Uterus (tissue), 4 donors: ENCODE measurements around the gene SLC41A3. TPM values are rescaled to one million over a fixed set of nuclear protein-coding genes. Genes with fewer than 3 reads are reported as not detected.
"Not testable (repeated sequence)": the region's sequence is repeated elsewhere in the genome, so short reads cannot be mapped to it uniquely, and the experiment has no call there.

Source experiments
- DNase-seq, 2 donors: peaks; one replicate each; pipeline ENCODE4 v3.0.0-alpha.2; 2019 to 2020
- H3K27ac ChIP-seq, 2 donors: fragments of 200-600 bp; sonication (generic); 1 replicate in 1 of 2; 2 replicates in 1 of 2; pipeline ENCODE4 v1.5.1; 2016 to 2018
- H3K27me3 ChIP-seq, 2 donors: fragments of 200-600 bp; sonication (generic); one replicate each; pipeline ENCODE4 v1.5.1; 2018 to 2019; ENCODE audit warnings: control low read depth in 1 of 2
- H3K36me3 ChIP-seq, 2 donors: fragments of 200-600 bp; sonication (generic); one replicate each; pipeline ENCODE4 v1.5.1; 2019; ENCODE audit warnings: control low read depth in 1 of 2
- H3K4me1 ChIP-seq, 2 donors: fragments of 200-600 bp; sonication (generic); one replicate each; pipeline ENCODE4 v1.5.1; 2018 to 2019; ENCODE audit warnings: control low read depth in 1 of 2
- H3K4me3 ChIP-seq, 2 donors: fragments of 200-600 bp; sonication (generic); 1 replicate in 1 of 2; 2 replicates in 1 of 2; pipeline ENCODE4 v1.5.1; 2018 to 2019; ENCODE audit warnings: mild to moderate bottlenecking in 1 of 2
- H3K9me3 ChIP-seq, 2 donors: fragments of 200-600 bp; sonication (generic); one replicate each; pipeline ENCODE4 v1.5.1; 2019; ENCODE audit warnings: control low read depth in 1 of 2
- CTCF ChIP-seq, 4 experiments: fragments of 200-600 bp in 2 of 4; fragments of 450-650 bp in 2 of 4; sonication (generic) in 2 of 4; IDR thresholded peaks; one replicate each; pipeline ENCODE4 v1.5.1; 2016 to 2019; ENCODE audit warnings: antibody characterized with exemption in 4 of 4, mild to moderate bottlenecking in 2 of 4, moderate library complexity in 1 of 4
- POLR2A ChIP-seq, 2 donors: fragments of 450-650 bp; IDR thresholded peaks; one replicate each; pipeline ENCODE4 v1.6.1; 2016; ENCODE audit warnings: antibody characterized with exemption in 2 of 2, mild to moderate bottlenecking in 1 of 2, moderate library complexity in 1 of 2
- intact Hi-C: fragments of 100-400 bp; cut with DNase I; formaldehyde crosslinking; loops from one replicate; pipeline ENCODE4 v1.15.1; 2023; ENCODE audit warnings: low total_unique reads
- small RNA-seq: library from RNA; depleted of rRNA; stranded (forward); fragments of <200 nt; gene quantifications from one replicate; pipeline ENCODE3, GENCODE V24; 2016
- total RNA-seq, 4 donors: library from RNA; depleted of rRNA in 3 of 4; stranded (reverse); fragments of >200 nt in 3 of 4; gene quantifications; one replicate each; pipeline versions ENCODE4 v1.1.0 to v1.2.4, GENCODE V29; 2014 to 2023
- donor health status: DM: yes; HTN: yes; CAD: no.

Gene SLC41A3
- total RNA-seq, 4 donors from 2014 or later: 65.9 to 94.9 (median 77.4) TPM

- TF ChIP-seq POLR2A (IDR thresholded peaks at IDR 0.05) (no peak), CTCF (IDR thresholded peaks at IDR 0.05) (no peak)
- Histone ChIP-seq H3K27me3 (no peaks in the 10 kb centered on the region), H3K4me3 (no peak overlapping the region), H3K4me1 (no peaks in the 10 kb centered on the region), H3K27ac (no peak overlapping the region), H3K36me3 (no peaks in the 10 kb centered on the region), H3K9me3 (no peaks in the 10 kb centered on the region)
- DNase-seq: no peak
- intact Hi-C loops: no loop called here
These were observed 124.4 kb downstream of the SLC41A3 start for GRCh38 chr3:125959317-125960065.

- intact Hi-C loops: no loop called here
- Histone ChIP-seq H3K27ac (no peak overlapping the region), H3K4me1 (no peaks in the 10 kb centered on the region), H3K36me3 (no peaks in the 10 kb centered on the region), H3K9me3 (no peaks in the 10 kb centered on the region), H3K27me3 (no peaks in the 10 kb centered on the region), H3K4me3 (no peak overlapping the region)
- TF ChIP-seq CTCF (IDR thresholded peaks at IDR 0.05): no peak
- no peak for TF ChIP-seq POLR2A (IDR thresholded peaks at IDR 0.05)
- DNase-seq: no peak
These were observed 125.2 kb downstream of the SLC41A3 start for GRCh38 chr3:125958511-125959316.

- TF ChIP-seq POLR2A (IDR thresholded peaks at IDR 0.05) (no peak), CTCF (IDR thresholded peaks at IDR 0.05) (no peak)
- H3K4me1 ChIP-seq: no peaks in the 10 kb centered on the region
- no peak for DNase-seq
- no peaks in the 10 kb centered on the region for H3K27me3 ChIP-seq
- H3K36me3 ChIP-seq: no peaks in the 10 kb centered on the region
- no peak overlapping the region for H3K4me3 ChIP-seq
- H3K27ac ChIP-seq: no peak overlapping the region
- intact Hi-C loops: no loop called here
- H3K9me3 ChIP-seq: no peaks in the 10 kb centered on the region
These were observed 126.0 kb downstream of the SLC41A3 start for GRCh38 chr3:125957674-125958510.

- H3K36me3 ChIP-seq, H3K4me1 ChIP-seq, H3K4me3 ChIP-seq, H3K27me3 ChIP-seq, H3K9me3 ChIP-seq, H3K27ac ChIP-seq, DNase-seq, intact Hi-C loops: not testable (repeated sequence)
These were observed 126.9 kb downstream of the SLC41A3 start for GRCh38 chr3:125957020-125957419.

Small RNAs within 50 kb of the gene (small RNA-seq; reads per million reads assigned to genes)
- not detected for gene AC092903.1

Other genes with a start within 250 kb of the SLC41A3 start
- under 1 TPM in 1 of 4 donors, not detected in 3; 0.70 TPM for gene ROPN1B, start 114.9 kb downstream of the SLC41A3 start, total RNA-seq
- 10 to 100 TPM in 2 of 4 donors, 1 to 10 TPM in 2; 2.1 to 27.3 (median 8.4) TPM for gene ALDH1L1, start 96.5 kb upstream of the SLC41A3 start, total RNA-seq